Upper lobe of left lung (tissue), 4 donors: ENCODE measurements around the gene RPS10.
A peak's percentile ranks its signal among the peaks of the same experiment; 100 is the strongest.

Experiments
- EP300 ChIP-seq, 4 donors: sonication (generic); formaldehyde crosslinking; IDR thresholded peaks; one replicate each; pipeline ENCODE4 v1.5.1; 2017; ENCODE audit warnings: antibody characterized with exemption in 4 of 4, control low read depth in 2 of 4
- POLR2AphosphoS5 ChIP-seq, 2 donors: sonication (generic); formaldehyde crosslinking; IDR thresholded peaks; one replicate each; pipeline ENCODE4 v1.5.1; 2017; ENCODE audit warnings: antibody characterized with exemption in 2 of 2
- TF ChIP-seq, protein P1 (sequence below), 6 experiments: fragments of 450-650 bp in 4 of 6; fragments of 200-600 bp in 2 of 6; sonication (generic) in 2 of 6; IDR thresholded peaks; one replicate each; pipeline ENCODE4 v1.5.1; 2016 to 2019; ENCODE audit warnings: antibody characterized with exemption in 6 of 6

- TF ChIP-seq, protein P1, sequence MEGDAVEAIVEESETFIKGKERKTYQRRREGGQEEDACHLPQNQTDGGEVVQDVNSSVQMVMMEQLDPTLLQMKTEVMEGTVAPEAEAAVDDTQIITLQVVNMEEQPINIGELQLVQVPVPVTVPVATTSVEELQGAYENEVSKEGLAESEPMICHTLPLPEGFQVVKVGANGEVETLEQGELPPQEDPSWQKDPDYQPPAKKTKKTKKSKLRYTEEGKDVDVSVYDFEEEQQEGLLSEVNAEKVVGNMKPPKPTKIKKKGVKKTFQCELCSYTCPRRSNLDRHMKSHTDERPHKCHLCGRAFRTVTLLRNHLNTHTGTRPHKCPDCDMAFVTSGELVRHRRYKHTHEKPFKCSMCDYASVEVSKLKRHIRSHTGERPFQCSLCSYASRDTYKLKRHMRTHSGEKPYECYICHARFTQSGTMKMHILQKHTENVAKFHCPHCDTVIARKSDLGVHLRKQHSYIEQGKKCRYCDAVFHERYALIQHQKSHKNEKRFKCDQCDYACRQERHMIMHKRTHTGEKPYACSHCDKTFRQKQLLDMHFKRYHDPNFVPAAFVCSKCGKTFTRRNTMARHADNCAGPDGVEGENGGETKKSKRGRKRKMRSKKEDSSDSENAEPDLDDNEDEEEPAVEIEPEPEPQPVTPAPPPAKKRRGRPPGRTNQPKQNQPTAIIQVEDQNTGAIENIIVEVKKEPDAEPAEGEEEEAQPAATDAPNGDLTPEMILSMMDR (IDR thresholded peaks at IDR 0.05): peak; percentile 24 to 66 (median 54)
- no peak for TF ChIP-seq POLR2AphosphoS5 (IDR thresholded peaks at IDR 0.05)
- TF ChIP-seq EP300 (IDR thresholded peaks at IDR 0.05): no peak
Measured at GRCh38 chr6:34459899-34460593, 34.2 kb upstream of the RPS10 start.
